ENCODE measurements around the gene CHIT1.
"Not testable (repeated sequence)": the region's sequence is repeated elsewhere in the genome, so short reads cannot be mapped to it uniquely, and the experiment has no call there.

The CHIT1 gene

GRCh38 chr1:203267912-203268311 lies 38.4 kb upstream of the CHIT1 start:
- Histone ChIP-seq H3K79me2 (ENCODE audit: low read length) (peaks cover 9% of the 10 kb centered on the region), H3K27ac (ENCODE audit: low read length) (peak overlapping the region; percentile 39; the same call in 1 of the 2 replicates), H3K36me3 (replicated peaks; ENCODE audit: insufficient read depth, low read length) (no peaks in the 10 kb centered on the region), H3F3A (ENCODE audit: insufficient read depth, low read length) (peaks cover 22% of the 10 kb centered on the region), H3K4me1 (ENCODE audit: low read length) (peaks cover 53% of the 10 kb centered on the region), H3K9me3 (replicated peaks; ENCODE audit: insufficient read depth, low read length) (no peaks in the 10 kb centered on the region), H2AFZ (ENCODE audit: low read length) (peak overlapping the region; percentile 65), H3K9ac (ENCODE audit: low read length) (peak overlapping the region; percentile 36), H4K20me1 (ENCODE audit: insufficient read depth, low read length) (no peaks in the 10 kb centered on the region), H3K4me3 (ENCODE audit: low read length) (peak overlapping the region; percentile 62), H3K4me2 (ENCODE audit: low read depth, low read length) (peak overlapping the region; percentile 80), H3K27me3 (replicated peaks; ENCODE audit: insufficient read depth, low read length) (no peaks in the 10 kb centered on the region), H3K9me2 (replicated peaks; ENCODE audit: insufficient read depth, low read length) (no peaks in the 10 kb centered on the region)
- TF ChIP-seq CTCF (IDR thresholded peaks at IDR 0.05; ENCODE audit: low read length) (no peak), EZH2 (optimal IDR thresholded peaks at IDR 0.05; ENCODE audit: low read depth, low read length) (no peak), EZH2phosphoT487 (IDR thresholded peaks at IDR 0.05; ENCODE audit: low read length) (no peak)
- no peak for DNase-seq

- H3K9me2 ChIP-seq (replicated peaks; ENCODE audit: insufficient read depth, low read length) = no peaks in the 10 kb centered on the region
- H3K36me3 ChIP-seq (replicated peaks; ENCODE audit: insufficient read depth, low read length) = no peaks in the 10 kb centered on the region
- peak overlapping the region; percentile 36 for H3K9ac ChIP-seq (ENCODE audit: low read length)
- H3K27me3 ChIP-seq (replicated peaks; ENCODE audit: insufficient read depth, low read length) = no peaks in the 10 kb centered on the region
- peak overlapping the region; percentile 62 for H3K4me3 ChIP-seq (ENCODE audit: low read length)
- H3K9me3 ChIP-seq (replicated peaks; ENCODE audit: insufficient read depth, low read length) = no peaks in the 10 kb centered on the region
- peak; percentile 96 for DNase-seq
- no peak for TF ChIP-seq EZH2phosphoT487 (IDR thresholded peaks at IDR 0.05; ENCODE audit: low read length)
- peak; percentile 99 for TF ChIP-seq CTCF (IDR thresholded peaks at IDR 0.05; ENCODE audit: low read length)
- H3K79me2 ChIP-seq (ENCODE audit: low read length) = peaks cover 4% of the 10 kb centered on the region
- H3K27ac ChIP-seq (ENCODE audit: low read length) = peak overlapping the region; percentile 39; the same call in 1 of the 2 replicates
- no peaks in the 10 kb centered on the region for H4K20me1 ChIP-seq (ENCODE audit: insufficient read depth, low read length)
- peaks cover 22% of the 10 kb centered on the region for H3F3A ChIP-seq (ENCODE audit: insufficient read depth, low read length)
- peak overlapping the region; percentile 80 for H3K4me2 ChIP-seq (ENCODE audit: low read depth, low read length)
- peaks cover 47% of the 10 kb centered on the region for H3K4me1 ChIP-seq (ENCODE audit: low read length)
- peak overlapping the region; percentile 65 for H2AFZ ChIP-seq (ENCODE audit: low read length)
Observed at GRCh38 chr1:203267347-203267846, 37.9 kb upstream of the CHIT1 start.

GRCh38 chr1:203266140-203266539 lies 36.7 kb upstream of the CHIT1 start:
- H4K20me1 ChIP-seq (ENCODE audit: insufficient read depth, low read length) = not testable (repeated sequence)

GRCh38 chr1:203265541-203265940 lies 36.1 kb upstream of the CHIT1 start:
- H3K9me2 ChIP-seq (replicated peaks; ENCODE audit: insufficient read depth, low read length) = no peaks in the 10 kb centered on the region
- no peaks in the 10 kb centered on the region for H4K20me1 ChIP-seq (ENCODE audit: insufficient read depth, low read length)
- H3K9ac ChIP-seq (ENCODE audit: low read length) = no peak overlapping the region
- DNase-seq = no peak
- peaks cover 22% of the 10 kb centered on the region for H3F3A ChIP-seq (ENCODE audit: insufficient read depth, low read length)
- no peak overlapping the region for H3K4me3 ChIP-seq (ENCODE audit: low read length)
- no peak overlapping the region for H3K27ac ChIP-seq (ENCODE audit: low read length)
- H3K9me3 ChIP-seq (replicated peaks; ENCODE audit: insufficient read depth, low read length) = no peaks in the 10 kb centered on the region
- no peaks in the 10 kb centered on the region for H3K79me2 ChIP-seq (ENCODE audit: low read length)
- H3K4me2 ChIP-seq (ENCODE audit: low read depth, low read length) = no peak overlapping the region
- TF ChIP-seq EZH2phosphoT487 (IDR thresholded peaks at IDR 0.05; ENCODE audit: low read length) (no peak), CTCF (IDR thresholded peaks at IDR 0.05; ENCODE audit: low read length) (no peak), EZH2 (optimal IDR thresholded peaks at IDR 0.05; ENCODE audit: low read depth, low read length) (no peak)
- H2AFZ ChIP-seq (ENCODE audit: low read length) = no peak overlapping the region
- no peaks in the 10 kb centered on the region for H3K27me3 ChIP-seq (replicated peaks; ENCODE audit: insufficient read depth, low read length)
- peaks cover 30% of the 10 kb centered on the region for H3K4me1 ChIP-seq (ENCODE audit: low read length)
- no peaks in the 10 kb centered on the region for H3K36me3 ChIP-seq (replicated peaks; ENCODE audit: insufficient read depth, low read length)

More at GRCh38 chr1:203266140-203266539, 36.7 kb upstream of the CHIT1 start:
- peaks cover 35% of the 10 kb centered on the region for H3K4me1 ChIP-seq (ENCODE audit: low read length)
- peaks cover 22% of the 10 kb centered on the region for H3F3A ChIP-seq (ENCODE audit: insufficient read depth, low read length)
- H3K79me2 ChIP-seq (ENCODE audit: low read length); H3K27ac ChIP-seq (ENCODE audit: low read length); H3K4me3 ChIP-seq (ENCODE audit: low read length); H3K9me2 ChIP-seq (replicated peaks; ENCODE audit: insufficient read depth, low read length); DNase-seq; H3K9ac ChIP-seq (ENCODE audit: low read length); H3K9me3 ChIP-seq (replicated peaks; ENCODE audit: insufficient read depth, low read length); H3K36me3 ChIP-seq (replicated peaks; ENCODE audit: insufficient read depth, low read length); H2AFZ ChIP-seq (ENCODE audit: low read length); H3K27me3 ChIP-seq (replicated peaks; ENCODE audit: insufficient read depth, low read length); H3K4me2 ChIP-seq (ENCODE audit: low read depth, low read length): not testable (repeated sequence)

All from MM.1S (cell line).